Measurements from ENCODE around the gene UAP1L1. TPM values are rescaled to one million over a fixed set of nuclear protein-coding genes. Genes with fewer than 3 reads are reported as not detected.
A peak's percentile ranks its signal among the peaks of the same experiment; 100 is the strongest.

The UAP1L1 gene
- total and polyA plus RNA-seq, 9 of the 15 experiments (the other 6 are each of a cell fraction or from before 2014, with no cell fraction given): 0.20 to 8.6 (median 3.7) TPM

DNA sequence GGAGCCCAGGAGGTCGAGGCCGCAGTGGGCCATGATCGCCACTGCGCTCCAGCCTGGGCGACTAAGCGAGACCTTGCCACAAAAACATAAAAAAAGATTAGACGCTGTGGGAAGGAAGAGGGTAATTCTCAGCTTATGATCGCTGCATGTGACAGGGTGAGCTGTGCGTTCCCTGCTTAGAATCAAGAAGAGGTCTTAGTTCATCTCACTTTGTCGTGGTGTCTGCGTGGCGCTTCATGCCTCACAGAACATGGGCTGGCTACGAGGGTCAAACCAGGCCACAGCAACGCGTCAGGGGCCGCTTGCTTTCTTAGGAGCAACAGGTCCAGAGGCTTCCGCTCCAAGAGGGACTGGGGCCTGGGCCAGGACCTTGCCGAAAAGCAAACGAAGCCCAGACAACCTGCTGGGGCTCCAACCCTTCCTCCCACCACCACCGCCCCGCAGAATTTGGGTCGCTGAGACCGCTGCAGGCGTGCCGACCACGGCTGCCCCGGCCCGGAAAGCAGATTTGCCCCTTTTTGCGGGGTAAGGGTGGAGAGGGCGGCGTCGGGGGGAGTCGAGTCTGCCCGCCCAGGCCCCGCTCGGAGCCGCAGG is 51.6 kb downstream of the UAP1L1 start (continued):
- TF ChIP-seq ZKSCAN1 (IDR thresholded peaks at IDR 0.05; ENCODE audit: low read depth, low read length) (no peak), OTX1 (CRISPR knock-in tag; IDR thresholded peaks at IDR 0.05) (no peak), L3MBTL2 (IDR thresholded peaks at IDR 0.05) (peak; percentile 35), RBM22 (IDR thresholded peaks at IDR 0.05; ENCODE audit: low read depth, low read length, poor library complexity, severe bottlenecking) (no peak), E2F3 (CRISPR knock-in tag; IDR thresholded peaks at IDR 0.05) (no peak), ZNF780A (CRISPR knock-in tag; IDR thresholded peaks at IDR 0.05) (no peak), HDAC3 (IDR thresholded peaks at IDR 0.05; ENCODE audit: borderline replicate concordance, partially characterized antibody) (no peak), SMARCA4 (IDR thresholded peaks at IDR 0.05) (peak; percentile 44; the same call in 1 of the 2 replicates), YBX1 (IDR thresholded peaks at IDR 0.05) (no peak), LARP7 (IDR thresholded peaks at IDR 0.05) (no peak), MTA3 (IDR thresholded peaks at IDR 0.05; ENCODE audit: borderline replicate concordance) (no peak)
- TF ChIP-seq, protein P1, sequence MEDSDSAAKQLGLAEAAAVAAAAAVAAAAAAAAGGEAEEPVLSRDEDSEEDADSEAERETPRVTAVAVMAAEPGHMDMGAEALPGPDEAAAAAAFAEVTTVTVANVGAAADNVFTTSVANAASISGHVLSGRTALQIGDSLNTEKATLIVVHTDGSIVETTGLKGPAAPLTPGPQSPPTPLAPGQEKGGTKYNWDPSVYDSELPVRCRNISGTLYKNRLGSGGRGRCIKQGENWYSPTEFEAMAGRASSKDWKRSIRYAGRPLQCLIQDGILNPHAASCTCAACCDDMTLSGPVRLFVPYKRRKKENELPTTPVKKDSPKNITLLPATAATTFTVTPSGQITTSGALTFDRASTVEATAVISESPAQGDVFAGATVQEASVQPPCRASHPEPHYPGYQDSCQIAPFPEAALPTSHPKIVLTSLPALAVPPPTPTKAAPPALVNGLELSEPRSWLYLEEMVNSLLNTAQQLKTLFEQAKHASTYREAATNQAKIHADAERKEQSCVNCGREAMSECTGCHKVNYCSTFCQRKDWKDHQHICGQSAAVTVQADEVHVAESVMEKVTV (CRISPR knock-in tag; IDR thresholded peaks at IDR 0.05): no peak
- TF ChIP-seq, protein P2, sequence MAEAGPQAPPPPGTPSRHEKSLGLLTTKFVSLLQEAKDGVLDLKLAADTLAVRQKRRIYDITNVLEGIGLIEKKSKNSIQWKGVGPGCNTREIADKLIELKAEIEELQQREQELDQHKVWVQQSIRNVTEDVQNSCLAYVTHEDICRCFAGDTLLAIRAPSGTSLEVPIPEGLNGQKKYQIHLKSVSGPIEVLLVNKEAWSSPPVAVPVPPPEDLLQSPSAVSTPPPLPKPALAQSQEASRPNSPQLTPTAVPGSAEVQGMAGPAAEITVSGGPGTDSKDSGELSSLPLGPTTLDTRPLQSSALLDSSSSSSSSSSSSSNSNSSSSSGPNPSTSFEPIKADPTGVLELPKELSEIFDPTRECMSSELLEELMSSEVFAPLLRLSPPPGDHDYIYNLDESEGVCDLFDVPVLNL (CRISPR knock-in tag; IDR thresholded peaks at IDR 0.05; ENCODE audit: low read depth): no peak
- TF ChIP-seq, protein P3, sequence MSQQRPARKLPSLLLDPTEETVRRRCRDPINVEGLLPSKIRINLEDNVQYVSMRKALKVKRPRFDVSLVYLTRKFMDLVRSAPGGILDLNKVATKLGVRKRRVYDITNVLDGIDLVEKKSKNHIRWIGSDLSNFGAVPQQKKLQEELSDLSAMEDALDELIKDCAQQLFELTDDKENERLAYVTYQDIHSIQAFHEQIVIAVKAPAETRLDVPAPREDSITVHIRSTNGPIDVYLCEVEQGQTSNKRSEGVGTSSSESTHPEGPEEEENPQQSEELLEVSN (IDR thresholded peaks at IDR 0.05; ENCODE audit: borderline replicate concordance in 1 of 2, extremely low read depth in 1 of 2, insufficient read depth in 1 of 2, insufficient read length in 1 of 2, low read depth in 1 of 2, low read length in 1 of 2, poor library complexity in 1 of 2, severe bottlenecking in 1 of 2): peak; percentile 12 to 45
- TF ChIP-seq, protein P4, sequence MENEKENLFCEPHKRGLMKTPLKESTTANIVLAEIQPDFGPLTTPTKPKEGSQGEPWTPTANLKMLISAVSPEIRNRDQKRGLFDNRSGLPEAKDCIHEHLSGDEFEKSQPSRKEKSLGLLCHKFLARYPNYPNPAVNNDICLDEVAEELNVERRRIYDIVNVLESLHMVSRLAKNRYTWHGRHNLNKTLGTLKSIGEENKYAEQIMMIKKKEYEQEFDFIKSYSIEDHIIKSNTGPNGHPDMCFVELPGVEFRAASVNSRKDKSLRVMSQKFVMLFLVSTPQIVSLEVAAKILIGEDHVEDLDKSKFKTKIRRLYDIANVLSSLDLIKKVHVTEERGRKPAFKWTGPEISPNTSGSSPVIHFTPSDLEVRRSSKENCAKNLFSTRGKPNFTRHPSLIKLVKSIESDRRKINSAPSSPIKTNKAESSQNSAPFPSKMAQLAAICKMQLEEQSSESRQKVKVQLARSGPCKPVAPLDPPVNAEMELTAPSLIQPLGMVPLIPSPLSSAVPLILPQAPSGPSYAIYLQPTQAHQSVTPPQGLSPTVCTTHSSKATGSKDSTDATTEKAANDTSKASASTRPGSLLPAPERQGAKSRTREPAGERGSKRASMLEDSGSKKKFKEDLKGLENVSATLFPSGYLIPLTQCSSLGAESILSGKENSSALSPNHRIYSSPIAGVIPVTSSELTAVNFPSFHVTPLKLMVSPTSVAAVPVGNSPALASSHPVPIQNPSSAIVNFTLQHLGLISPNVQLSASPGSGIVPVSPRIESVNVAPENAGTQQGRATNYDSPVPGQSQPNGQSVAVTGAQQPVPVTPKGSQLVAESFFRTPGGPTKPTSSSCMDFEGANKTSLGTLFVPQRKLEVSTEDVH (IDR thresholded peaks at IDR 0.05; ENCODE audit: low read depth, partially characterized antibody): no peak
- TF ChIP-seq, protein P5, sequence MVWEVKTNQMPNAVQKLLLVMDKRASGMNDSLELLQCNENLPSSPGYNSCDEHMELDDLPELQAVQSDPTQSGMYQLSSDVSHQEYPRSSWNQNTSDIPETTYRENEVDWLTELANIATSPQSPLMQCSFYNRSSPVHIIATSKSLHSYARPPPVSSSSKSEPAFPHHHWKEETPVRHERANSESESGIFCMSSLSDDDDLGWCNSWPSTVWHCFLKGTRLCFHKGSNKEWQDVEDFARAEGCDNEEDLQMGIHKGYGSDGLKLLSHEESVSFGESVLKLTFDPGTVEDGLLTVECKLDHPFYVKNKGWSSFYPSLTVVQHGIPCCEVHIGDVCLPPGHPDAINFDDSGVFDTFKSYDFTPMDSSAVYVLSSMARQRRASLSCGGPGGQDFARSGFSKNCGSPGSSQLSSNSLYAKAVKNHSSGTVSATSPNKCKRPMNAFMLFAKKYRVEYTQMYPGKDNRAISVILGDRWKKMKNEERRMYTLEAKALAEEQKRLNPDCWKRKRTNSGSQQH (CRISPR knock-in tag; IDR thresholded peaks at IDR 0.05): no peak
- TF ChIP-seq, protein P6, sequence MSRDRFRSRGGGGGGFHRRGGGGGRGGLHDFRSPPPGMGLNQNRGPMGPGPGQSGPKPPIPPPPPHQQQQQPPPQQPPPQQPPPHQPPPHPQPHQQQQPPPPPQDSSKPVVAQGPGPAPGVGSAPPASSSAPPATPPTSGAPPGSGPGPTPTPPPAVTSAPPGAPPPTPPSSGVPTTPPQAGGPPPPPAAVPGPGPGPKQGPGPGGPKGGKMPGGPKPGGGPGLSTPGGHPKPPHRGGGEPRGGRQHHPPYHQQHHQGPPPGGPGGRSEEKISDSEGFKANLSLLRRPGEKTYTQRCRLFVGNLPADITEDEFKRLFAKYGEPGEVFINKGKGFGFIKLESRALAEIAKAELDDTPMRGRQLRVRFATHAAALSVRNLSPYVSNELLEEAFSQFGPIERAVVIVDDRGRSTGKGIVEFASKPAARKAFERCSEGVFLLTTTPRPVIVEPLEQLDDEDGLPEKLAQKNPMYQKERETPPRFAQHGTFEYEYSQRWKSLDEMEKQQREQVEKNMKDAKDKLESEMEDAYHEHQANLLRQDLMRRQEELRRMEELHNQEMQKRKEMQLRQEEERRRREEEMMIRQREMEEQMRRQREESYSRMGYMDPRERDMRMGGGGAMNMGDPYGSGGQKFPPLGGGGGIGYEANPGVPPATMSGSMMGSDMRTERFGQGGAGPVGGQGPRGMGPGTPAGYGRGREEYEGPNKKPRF (IDR thresholded peaks at IDR 0.05; ENCODE audit: low read depth, low read length): no peak

Measured in K562 (cell line).